Fibroblast of mammary gland (primary cell): ENCODE measurements around the gene CST6.

Source experiments
- DNase-seq: peaks from one replicate; pipeline ENCODE4 v3.0.0-alpha.2; 2010; ENCODE audit warnings: low read depth
- H3K4me3 ChIP-seq: 2 replicates; pipeline ENCODE4 v1.5.1; 2011; ENCODE audit warnings: low read depth, mild to moderate bottlenecking, low read length, moderate library complexity; ENCODE audit not compliant: control insufficient read depth
- CTCF ChIP-seq: conservative IDR thresholded peaks from 2 replicates; pipeline ENCODE4 v1.5.1; 2011; ENCODE audit warnings: low read depth, low read length, inconsistent platforms; ENCODE audit not compliant: control insufficient read depth, insufficient read depth

Gene CST6

GRCh38 chr11:66011785-66012303, at the start of gene CST6:
CST6 (plus strand) TSS chr11:66012008; CDS start chr11:66012045, 37 bp downstream.
- DNase-seq: no peak
- no peak within 1 kb of the TSS for H3K4me3 ChIP-seq
- TF ChIP-seq CTCF: no peak

GRCh38 chr11:65962141-65962564, 49.7 kb upstream of the CST6 start:
- H3K4me3 ChIP-seq: peak overlapping the region; percentile 88
- no peak for DNase-seq
- TF ChIP-seq CTCF: no peak

- DNase-seq: no peak
- H3K4me3 ChIP-seq: no peak overlapping the region
- no peak for TF ChIP-seq CTCF
Measured at GRCh38 chr11:65964906-65965305, 46.9 kb upstream of the CST6 start.

GRCh38 chr11:65965986-65966762, 45.6 kb upstream of the CST6 start:
- DNase-seq: no peak
- no peak overlapping the region for H3K4me3 ChIP-seq
- TF ChIP-seq CTCF: no peak

- no peak overlapping the region for H3K4me3 ChIP-seq
- no peak for TF ChIP-seq CTCF
- no peak for DNase-seq
Measured at GRCh38 chr11:65967329-65967934, 44.4 kb upstream of the CST6 start.

- TF ChIP-seq CTCF: no peak
- no peak overlapping the region for H3K4me3 ChIP-seq
Measured at GRCh38 chr11:65968600-65969482, 43.0 kb upstream of the CST6 start.

More at GRCh38 chr11:65968600-65969482, 43.0 kb upstream of the CST6 start:
- peak; percentile 28 for DNase-seq
